GM23338 (cell line): ENCODE data around the gene CSF2RB. TPM values are rescaled to one million over a fixed set of nuclear protein-coding genes. Genes with fewer than 3 reads are reported as not detected.

Experiments used
- ATAC-seq: fragments of 200-7000 bp; cut with Tn5 transposase; 3 replicates; pipeline ENCODE4 v1.9.1; 2020
- DNase-seq: peaks from one replicate; pipeline ENCODE4 v3.0.0-alpha.2; 2015; ENCODE audit warnings: low spot score
- H2AFZ ChIP-seq: fragments of 200-600 bp; sonication (generic); 2 replicates; pipeline ENCODE4 v1.8.0; 2016; ENCODE audit warnings: antibody characterized with exemption, mild to moderate bottlenecking, moderate library complexity
- H3F3A ChIP-seq: fragments of 200-600 bp; sonication (generic); replicated peaks from 2 replicates; pipeline ENCODE4 v1.8.0; 2017; ENCODE audit warnings: antibody characterized with exemption, mixed run types, low read depth
- H3K27ac ChIP-seq: fragments of 200-600 bp; sonication (generic); 2 replicates; pipeline ENCODE4 v1.6.1; 2016; ENCODE audit warnings: low read depth
- H3K27me3 ChIP-seq: fragments of 200-600 bp; sonication (generic); 2 replicates; pipeline ENCODE4 v1.8.0; 2016; ENCODE audit warnings: mild to moderate bottlenecking, mixed run types, moderate library complexity; ENCODE audit not compliant: insufficient read depth
- H3K36me3 ChIP-seq: fragments of 200-600 bp; sonication (generic); 2 replicates; pipeline ENCODE4 v1.8.0; 2016; ENCODE audit warnings: mild to moderate bottlenecking; ENCODE audit not compliant: insufficient read depth
- H3K4me1 ChIP-seq: fragments of 200-600 bp; sonication (generic); 2 replicates; pipeline ENCODE4 v1.8.0; 2016; ENCODE audit warnings: mild to moderate bottlenecking, moderate library complexity; ENCODE audit not compliant: insufficient read depth
- H3K4me2 ChIP-seq: fragments of 200-600 bp; sonication (generic); 2 replicates; pipeline ENCODE4 v1.7.1; 2017; ENCODE audit warnings: mixed run types
- H3K4me3 ChIP-seq: fragments of 200-600 bp; sonication (generic); 2 replicates; pipeline ENCODE4 v1.6.1; 2016; ENCODE audit warnings: mixed run types
- H3K79me2 ChIP-seq: fragments of 200-600 bp; sonication (generic); replicated peaks from 2 replicates; pipeline ENCODE4 v1.8.0; 2017; ENCODE audit warnings: mild to moderate bottlenecking; ENCODE audit not compliant: insufficient read depth
- H3K9me2 ChIP-seq: fragments of 200-600 bp; sonication (generic); 2 replicates; pipeline ENCODE4 v1.8.0; 2017; ENCODE audit not compliant: insufficient read depth
- H4K20me1 ChIP-seq: fragments of 200-600 bp; sonication (generic); replicated peaks from 2 replicates; pipeline ENCODE4 v1.8.0; 2017; ENCODE audit warnings: mild to moderate bottlenecking; ENCODE audit not compliant: insufficient read depth
- H3K27ac Mint-ChIP-seq: 2 replicates; pipeline ENCODE4 v1.8.0; 2020; ENCODE audit warnings: inconsistent platforms, mild to moderate bottlenecking, moderate library complexity, mixed read lengths
- H3K27me3 Mint-ChIP-seq: 3 replicates; pipeline ENCODE4 v1.8.0; 2022; ENCODE audit warnings: low read depth, mild to moderate bottlenecking, moderate library complexity, mixed read lengths, inconsistent platforms; ENCODE audit not compliant: insufficient read depth, poor library complexity
- H3K36me3 Mint-ChIP-seq: 3 replicates; pipeline ENCODE4 v1.8.0; 2021; ENCODE audit warnings: low read depth, mild to moderate bottlenecking, inconsistent platforms, moderate library complexity, mixed read lengths
- H3K4me1 Mint-ChIP-seq: 3 replicates; pipeline ENCODE4 v1.8.0; 2020; ENCODE audit warnings: mild to moderate bottlenecking, inconsistent platforms, mixed read lengths
- H3K4me3 Mint-ChIP-seq: 3 replicates; pipeline ENCODE4 v1.8.0; 2021; ENCODE audit warnings: moderate library complexity, mild to moderate bottlenecking, inconsistent platforms, mixed read lengths
- H3K9me3 Mint-ChIP-seq: 3 replicates; pipeline ENCODE4 v1.8.0; 2020; ENCODE audit warnings: moderate library complexity, mild to moderate bottlenecking, inconsistent platforms, mixed read lengths
- CREB1 ChIP-seq: fragments of 250-450 bp; sonication (Bioruptor Pico); IDR thresholded peaks from 2 replicates; pipeline ENCODE4 v1.5.0; 2020; ENCODE audit warnings: low read depth, mild to moderate bottlenecking, moderate library complexity
- JUNB ChIP-seq: IDR thresholded peaks from one replicate; pipeline ENCODE4 v1.6.1; 2016; ENCODE audit warnings: antibody characterized with exemption; ENCODE audit not compliant: unreplicated experiment
- NANOG ChIP-seq: IDR thresholded peaks from 2 replicates; pipeline ENCODE4 v1.6.1; 2016; ENCODE audit warnings: antibody characterized with exemption, borderline replicate concordance
- ZNF331 ChIP-seq: fragments of 250-450 bp; sonication (Bioruptor Pico); IDR thresholded peaks from 2 replicates; pipeline ENCODE4 v1.5.0; 2020; ENCODE audit warnings: low read depth, mild to moderate bottlenecking, moderate library complexity
- ZNF462 ChIP-seq: fragments of 250-450 bp; sonication (Bioruptor Pico); IDR thresholded peaks from 2 replicates; pipeline ENCODE4 v1.5.0; 2020; ENCODE audit warnings: mild to moderate bottlenecking, moderate library complexity
- polyA plus RNA-seq: library from polyadenylated mRNA; unstranded; fragments of >200 nt; fragmentation: Nextera tagmentation; extraction: Ambion mirVana; gene quantifications from 2 replicates; pipeline ENCODE4 v1.2.1, GENCODE V29; 2016
- total RNA-seq: library from RNA; depleted of rRNA; stranded (reverse); fragments of >200 nt; shearing (Covaris generic); gene quantifications from 2 replicates; pipeline ENCODE4 v1.2.3, GENCODE V29; 2014
- TF ChIP-seq, protein P1 (sequence below), 2 experiments: fragments of 200-600 bp in 1 of 2; sonication (generic) in 1 of 2; conservative IDR thresholded peaks; 2 replicates each; pipeline versions ENCODE4 v1.5.1 to v1.6.1; 2016 to 2017; ENCODE audit warnings: antibody characterized with exemption in 2 of 2, low read depth in 2 of 2, mild to moderate bottlenecking in 2 of 2, moderate library complexity in 1 of 2

Gene CSF2RB
- total and polyA plus RNA-seq, 2 experiments from 2014 or later: not detected

DNA sequence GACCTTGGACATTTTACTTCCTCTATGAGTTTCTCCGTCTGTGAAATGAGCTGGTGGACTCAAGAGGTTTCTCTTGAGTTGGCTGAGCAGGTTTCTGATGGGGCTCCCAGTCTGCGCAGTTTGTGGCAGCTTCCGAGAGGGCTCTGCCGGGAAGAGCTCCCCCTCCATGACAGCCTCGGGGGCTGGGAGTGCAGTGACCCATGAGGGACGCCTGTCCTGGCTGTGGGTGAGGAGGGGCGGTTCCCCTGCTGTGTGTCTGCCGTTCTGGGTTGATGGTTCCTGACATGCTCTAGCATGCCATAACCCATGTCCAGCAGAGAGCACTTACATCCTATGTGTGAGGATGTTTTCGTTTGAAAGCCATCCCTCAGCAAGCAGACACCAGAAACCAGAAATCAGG is 14.8 kb downstream of the CSF2RB start (continued):
- TF ChIP-seq, protein P1, sequence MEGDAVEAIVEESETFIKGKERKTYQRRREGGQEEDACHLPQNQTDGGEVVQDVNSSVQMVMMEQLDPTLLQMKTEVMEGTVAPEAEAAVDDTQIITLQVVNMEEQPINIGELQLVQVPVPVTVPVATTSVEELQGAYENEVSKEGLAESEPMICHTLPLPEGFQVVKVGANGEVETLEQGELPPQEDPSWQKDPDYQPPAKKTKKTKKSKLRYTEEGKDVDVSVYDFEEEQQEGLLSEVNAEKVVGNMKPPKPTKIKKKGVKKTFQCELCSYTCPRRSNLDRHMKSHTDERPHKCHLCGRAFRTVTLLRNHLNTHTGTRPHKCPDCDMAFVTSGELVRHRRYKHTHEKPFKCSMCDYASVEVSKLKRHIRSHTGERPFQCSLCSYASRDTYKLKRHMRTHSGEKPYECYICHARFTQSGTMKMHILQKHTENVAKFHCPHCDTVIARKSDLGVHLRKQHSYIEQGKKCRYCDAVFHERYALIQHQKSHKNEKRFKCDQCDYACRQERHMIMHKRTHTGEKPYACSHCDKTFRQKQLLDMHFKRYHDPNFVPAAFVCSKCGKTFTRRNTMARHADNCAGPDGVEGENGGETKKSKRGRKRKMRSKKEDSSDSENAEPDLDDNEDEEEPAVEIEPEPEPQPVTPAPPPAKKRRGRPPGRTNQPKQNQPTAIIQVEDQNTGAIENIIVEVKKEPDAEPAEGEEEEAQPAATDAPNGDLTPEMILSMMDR (conservative IDR thresholded peaks at IDR 0.05; ENCODE audit: low read depth in 2 of 2): no peak
- TF ChIP-seq CREB1 (CRISPR knock-in tag) (no peak), ZNF331 (CRISPR knock-in tag) (no peak), ZNF462 (no peak), NANOG (no peak)

DNA sequence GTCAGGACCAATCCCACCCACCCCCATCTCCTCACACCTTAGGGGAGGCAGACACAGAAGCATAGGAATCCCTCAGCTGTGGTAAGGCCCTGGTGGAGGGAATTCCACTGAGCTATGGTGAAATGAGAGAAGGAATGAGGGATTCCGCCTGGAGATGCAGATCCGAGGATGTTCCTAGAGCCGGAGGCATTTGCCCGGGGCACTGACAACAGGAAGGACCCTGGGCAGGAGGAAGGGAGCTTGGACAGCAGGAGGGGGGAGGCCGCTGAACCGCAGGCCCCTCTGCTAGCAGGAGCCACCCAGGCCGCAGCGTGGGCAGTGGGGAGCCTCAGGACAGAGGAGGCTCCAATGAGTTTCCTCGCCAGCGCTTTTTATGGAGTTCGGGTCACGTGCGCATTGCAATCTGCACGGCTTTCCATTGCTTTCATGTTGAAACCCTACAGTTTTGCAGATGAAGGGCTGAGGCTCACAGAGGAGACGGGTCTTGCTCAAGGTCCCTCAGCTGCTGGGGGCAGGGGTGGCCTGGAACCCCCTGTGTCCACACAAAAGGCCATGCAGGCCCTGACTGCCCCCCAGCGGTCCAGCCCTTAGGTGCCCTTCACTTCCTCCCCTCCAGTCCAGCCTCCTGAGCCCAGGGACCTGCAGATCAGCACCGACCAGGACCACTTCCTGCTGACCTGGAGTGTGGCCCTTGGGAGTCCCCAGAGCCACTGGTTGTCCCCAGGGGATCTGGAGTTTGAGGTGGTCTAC is 15.5 kb downstream of the CSF2RB start:
- no peak for DNase-seq
- no peak overlapping the region for H3K27ac Mint-ChIP-seq

More for the DNA sequence above, 15.5 kb downstream of the CSF2RB start:
- no peaks in the 10 kb centered on the region for H3K36me3 ChIP-seq
- H4K20me1 ChIP-seq: no peaks in the 10 kb centered on the region
- no peak; the same call in 2 of the 3 replicates for ATAC-seq
- TF ChIP-seq, protein P1 (conservative IDR thresholded peaks at IDR 0.05; ENCODE audit: low read depth in 2 of 2): peak in 1 of 2 experiments; percentile 36; a peak in 2 of 4 replicates
- TF ChIP-seq JUNB: no peak
- H3K27me3 ChIP-seq: no peaks in the 10 kb centered on the region
- H3K36me3 Mint-ChIP-seq: no peaks in the 10 kb centered on the region; the same call in 2 of the 3 replicates
- H3K4me3 Mint-ChIP-seq: no peak overlapping the region
- no peaks in the 10 kb centered on the region for H3K79me2 ChIP-seq
- H3F3A ChIP-seq: no peaks in the 10 kb centered on the region
- H3K4me1 Mint-ChIP-seq: peaks cover 4% of the 10 kb centered on the region; the same call in 1 of the 3 replicates
- no peak overlapping the region for H3K4me3 ChIP-seq
- H3K4me1 ChIP-seq: no peaks in the 10 kb centered on the region
- no peak overlapping the region for H3K27ac ChIP-seq
- no peak overlapping the region for H2AFZ ChIP-seq
- no peaks in the 10 kb centered on the region for H3K9me2 ChIP-seq
- no peak overlapping the region for H3K4me2 ChIP-seq
- no peaks in the 10 kb centered on the region; the same call in 1 of the 3 replicates for H3K9me3 Mint-ChIP-seq
- H3K27me3 Mint-ChIP-seq: peaks cover 18% of the 10 kb centered on the region
